ENCODE measurements around the gene MYO7A. TPM values are rescaled to one million over a fixed set of nuclear protein-coding genes. Genes with fewer than 3 reads are reported as not detected.

MYO7A gene
- total and polyA plus RNA-seq, 9 donors: 3.1 to 18.7 (median 6.5) TPM

DNA sequence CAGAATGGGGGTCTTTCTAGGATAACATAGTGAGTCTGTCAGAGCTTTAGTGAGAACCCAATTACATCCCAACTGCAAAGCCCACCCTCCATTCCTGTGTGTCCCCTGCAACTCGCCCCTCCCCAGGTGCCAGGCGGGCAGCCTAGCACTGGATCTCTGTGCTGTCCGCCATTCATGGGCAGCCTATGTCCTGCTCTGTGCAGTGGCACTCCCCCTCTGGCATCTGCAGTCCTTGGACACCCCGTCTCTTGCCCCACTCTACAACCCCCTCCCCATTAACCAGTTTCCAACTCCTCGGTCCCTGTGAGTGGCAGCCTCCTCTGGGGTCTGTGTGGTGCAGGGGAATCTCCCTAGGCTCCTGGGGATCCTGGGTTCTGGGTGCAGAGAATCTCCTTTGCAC lies 37.0 kb downstream of the MYO7A start:
- Histone ChIP-seq H3K27ac (no peak overlapping the region), H3K36me3 (no peaks in the 10 kb centered on the region), H3K4me3 (no peak overlapping the region), H3K9me3 (no peaks in the 10 kb centered on the region), H3K4me1 (ENCODE audit: insufficient read depth) (no peaks in the 10 kb centered on the region), H3K27me3 (no peaks in the 10 kb centered on the region)
- intact Hi-C loops (cut with DNase I): no loop called here
- 85 to 97% (median 96%) methylated on average over 5 of the region's 5 CpGs for WGBS, 3 donors
- DNase-seq: no peak
- TF ChIP-seq POLR2A (IDR thresholded peaks at IDR 0.05) (no peak), EP300 (IDR thresholded peaks at IDR 0.05) (no peak)
- TF ChIP-seq, protein P1, sequence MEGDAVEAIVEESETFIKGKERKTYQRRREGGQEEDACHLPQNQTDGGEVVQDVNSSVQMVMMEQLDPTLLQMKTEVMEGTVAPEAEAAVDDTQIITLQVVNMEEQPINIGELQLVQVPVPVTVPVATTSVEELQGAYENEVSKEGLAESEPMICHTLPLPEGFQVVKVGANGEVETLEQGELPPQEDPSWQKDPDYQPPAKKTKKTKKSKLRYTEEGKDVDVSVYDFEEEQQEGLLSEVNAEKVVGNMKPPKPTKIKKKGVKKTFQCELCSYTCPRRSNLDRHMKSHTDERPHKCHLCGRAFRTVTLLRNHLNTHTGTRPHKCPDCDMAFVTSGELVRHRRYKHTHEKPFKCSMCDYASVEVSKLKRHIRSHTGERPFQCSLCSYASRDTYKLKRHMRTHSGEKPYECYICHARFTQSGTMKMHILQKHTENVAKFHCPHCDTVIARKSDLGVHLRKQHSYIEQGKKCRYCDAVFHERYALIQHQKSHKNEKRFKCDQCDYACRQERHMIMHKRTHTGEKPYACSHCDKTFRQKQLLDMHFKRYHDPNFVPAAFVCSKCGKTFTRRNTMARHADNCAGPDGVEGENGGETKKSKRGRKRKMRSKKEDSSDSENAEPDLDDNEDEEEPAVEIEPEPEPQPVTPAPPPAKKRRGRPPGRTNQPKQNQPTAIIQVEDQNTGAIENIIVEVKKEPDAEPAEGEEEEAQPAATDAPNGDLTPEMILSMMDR (IDR thresholded peaks at IDR 0.05): no peak

DNA sequence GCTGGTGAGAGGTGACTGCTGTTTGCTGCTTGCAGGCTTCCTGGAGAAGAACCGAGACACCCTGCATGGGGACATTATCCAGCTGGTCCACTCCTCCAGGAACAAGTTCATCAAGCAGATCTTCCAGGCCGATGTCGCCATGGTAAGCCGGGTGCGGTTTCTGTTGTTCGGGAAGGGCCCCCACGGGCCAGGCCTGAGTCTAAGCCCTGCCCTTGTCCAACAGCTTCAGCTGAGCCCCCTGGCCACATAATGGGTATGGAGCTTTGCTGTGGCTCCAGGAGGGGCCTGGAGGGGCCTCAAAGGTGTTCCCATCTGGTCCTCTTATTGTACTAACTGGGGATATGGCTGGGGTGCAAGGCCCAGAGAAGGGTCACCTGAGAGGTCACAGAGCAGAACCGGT lies 38.0 kb downstream of the MYO7A start:
- no peak for DNase-seq
- no peak overlapping the region for H3K27ac ChIP-seq
- 90 to 91% (median 90%) methylated on average over 8 of the region's 8 CpGs for WGBS, 3 donors
- H3K4me3 ChIP-seq: no peak overlapping the region
- TF ChIP-seq, protein P1 (IDR thresholded peaks at IDR 0.05): no peak
- TF ChIP-seq POLR2A (IDR thresholded peaks at IDR 0.05): no peak
- TF ChIP-seq EP300 (IDR thresholded peaks at IDR 0.05): no peak
- intact Hi-C loops (cut with DNase I): no loop called here
- no peaks in the 10 kb centered on the region for H3K36me3 ChIP-seq
- no peaks in the 10 kb centered on the region for H3K9me3 ChIP-seq
- H3K4me1 ChIP-seq (ENCODE audit: insufficient read depth): no peaks in the 10 kb centered on the region
- H3K27me3 ChIP-seq: no peaks in the 10 kb centered on the region

DNA sequence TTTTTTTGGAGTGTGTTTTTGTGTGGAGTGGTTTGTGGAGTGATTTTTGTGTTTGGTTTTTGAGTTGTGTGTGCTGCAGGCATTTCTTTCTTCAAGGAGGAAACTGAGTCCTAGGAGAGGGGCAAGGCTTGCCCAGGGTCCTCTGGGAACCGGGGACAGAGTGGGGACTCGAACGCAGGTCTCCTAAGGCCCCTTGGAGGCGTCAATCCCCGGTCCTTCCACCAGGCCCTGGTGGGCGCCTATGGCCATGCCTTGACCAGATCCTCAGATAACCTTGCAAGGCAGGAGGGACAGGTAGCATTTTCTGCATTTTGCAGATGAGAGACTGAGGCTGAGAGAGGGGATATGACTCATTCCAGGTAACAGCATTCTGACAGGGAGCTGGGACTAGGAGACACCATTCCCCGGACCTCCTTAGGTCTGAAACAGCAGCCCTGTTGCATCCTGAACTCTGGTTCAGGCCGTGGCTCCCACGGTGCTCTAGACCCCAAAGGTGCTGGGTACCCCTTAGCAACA lies 39.1 kb downstream of the MYO7A start:
- intact Hi-C loops (cut with DNase I): no loop called here
- 91 to 97% (median 93%) methylated on average over 9 of the region's 9 CpGs for WGBS, 3 donors
- Histone ChIP-seq H3K36me3 (no peaks in the 10 kb centered on the region), H3K4me3 (no peak overlapping the region), H3K27ac (no peak overlapping the region), H3K27me3 (no peaks in the 10 kb centered on the region), H3K9me3 (no peaks in the 10 kb centered on the region), H3K4me1 (ENCODE audit: insufficient read depth) (no peaks in the 10 kb centered on the region)
- no peak for DNase-seq
- TF ChIP-seq EP300 (IDR thresholded peaks at IDR 0.05): no peak
- TF ChIP-seq, protein P1 (IDR thresholded peaks at IDR 0.05): no peak
- no peak for TF ChIP-seq POLR2A (IDR thresholded peaks at IDR 0.05)

DNA sequence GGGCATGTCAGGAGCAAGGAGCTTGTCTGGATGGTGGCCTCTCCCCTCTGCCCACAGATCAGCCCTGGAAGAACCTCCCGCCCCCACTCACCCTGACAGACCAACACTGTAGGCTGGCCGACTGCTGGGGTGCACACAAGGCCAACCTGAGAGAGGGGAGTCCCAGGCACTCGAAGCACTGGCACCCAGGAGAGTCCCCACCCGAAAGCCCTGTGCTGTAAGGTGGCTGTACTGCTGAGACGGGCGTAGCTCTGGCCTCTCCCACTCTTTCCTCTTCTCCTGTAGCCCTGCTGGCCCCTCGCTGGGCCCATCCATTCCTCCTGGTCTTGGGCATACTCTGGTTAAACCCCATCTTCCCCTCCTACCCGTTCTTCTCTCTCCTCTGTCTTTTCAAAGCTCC lies 39.7 kb downstream of the MYO7A start:
- no peak overlapping the region for H3K27ac ChIP-seq
- 85 to 89% (median 85%) methylated on average over 8 of the region's 8 CpGs for WGBS, 3 donors
- H3K27me3 ChIP-seq: no peaks in the 10 kb centered on the region
- H3K4me3 ChIP-seq: no peak overlapping the region
- no peaks in the 10 kb centered on the region for H3K4me1 ChIP-seq (ENCODE audit: insufficient read depth)
- TF ChIP-seq, protein P1 (IDR thresholded peaks at IDR 0.05): no peak
- TF ChIP-seq POLR2A (IDR thresholded peaks at IDR 0.05): no peak
- no peak for TF ChIP-seq EP300 (IDR thresholded peaks at IDR 0.05)
- no peaks in the 10 kb centered on the region for H3K9me3 ChIP-seq
- intact Hi-C loops (cut with DNase I): no loop called here
- DNase-seq: no peak
- no peaks in the 10 kb centered on the region for H3K36me3 ChIP-seq

Data from ovary (tissue), 9 donors.